Psoas muscle (tissue), 8 donors: ENCODE measurements around the gene NNT. TPM values are rescaled to one million over a fixed set of nuclear protein-coding genes. Genes with fewer than 3 reads are reported as not detected.
A peak's percentile ranks its signal among the peaks of the same experiment; 100 is the strongest.
"Not testable (repeated sequence)": the region's sequence is repeated elsewhere in the genome, so short reads cannot be mapped to it uniquely, and the experiment has no call there.

Source experiments
- ATAC-seq, 4 donors: fragments of 200-7000 bp; cut with Tn5 transposase; one replicate each; pipeline ENCODE4 v1.9.1; 2020; ENCODE audit warnings: moderate library complexity in 3 of 4, mild to moderate bottlenecking in 2 of 4
- DNase-seq, 2 donors: peaks; one replicate each; pipeline ENCODE4 v3.0.0-alpha.2; 2020
- H3K27ac ChIP-seq: fragments of 200-600 bp; one replicate; pipeline ENCODE4 v1.8.0; 2022
- H3K27me3 ChIP-seq, 3 donors: fragments of 200-600 bp in 1 of 3; one replicate each; pipeline versions ENCODE4 v1.6.1 to v1.8.0; 2013 to 2022; ENCODE audit warnings: low read length in 2 of 3, mild to moderate bottlenecking in 2 of 3, moderate library complexity in 1 of 3; ENCODE audit not compliant: insufficient read depth in 3 of 3
- H3K36me3 ChIP-seq, 2 donors: fragments of 200-600 bp in 1 of 2; one replicate each; pipeline versions ENCODE4 v1.6.1 to v1.8.0; 2013 to 2022; ENCODE audit warnings: low read depth in 1 of 2, mild to moderate bottlenecking in 1 of 2, moderate library complexity in 1 of 2; ENCODE audit not compliant: insufficient read depth in 1 of 2
- H3K4me1 ChIP-seq: fragments of 200-600 bp; one replicate; pipeline ENCODE4 v1.8.0; 2022
- H3K4me3 ChIP-seq: fragments of 200-600 bp; one replicate; pipeline ENCODE4 v1.8.0; 2022; ENCODE audit warnings: mild to moderate bottlenecking
- H3K9me3 ChIP-seq: fragments of 200-600 bp; one replicate; pipeline ENCODE4 v1.8.0; 2022
- CTCF ChIP-seq: fragments of 200-600 bp; IDR thresholded peaks from one replicate; pipeline ENCODE4 v1.8.0; 2022; ENCODE audit warnings: antibody characterized with exemption
- WGBS, 3 donors: extraction: QIAGEN DNeasy Blood & Tissue Kit; methylation state at CpG; one replicate each; pipeline versions ENCODE4 v1.1.6 to v1.1.7; 2013; 5-methylcytosine and 5-hydroxymethylcytosine counted together
- intact Hi-C, 2 donors: fragments of 100-400 bp; cut with DNase I; formaldehyde crosslinking; loops; one replicate each; pipeline versions ENCODE4 v1.11.0 to v1.14.2; 2022
- long read RNA-seq, 2 donors: library from polyadenylated mRNA; unstranded; transcript quantifications; one replicate each; pipeline ENCODE4 v2.0.0, GENCODE V29; 2021
- polyA plus RNA-seq, 3 donors: library from polyadenylated mRNA; stranded (reverse); fragments of 200-250 nt; gene quantifications; one replicate each; pipeline ENCODE4 v1.2.3, GENCODE V29; 2013
- total RNA-seq, 4 donors: library from RNA; stranded (reverse); fragmentation: NEBNext Ultra II Directional in 2 of 4; extraction: Animal tissue kit (Norgen Biotek cat#: 25700) in 2 of 4; gene quantifications; one replicate each; pipeline versions ENCODE4 v1.2.1 to v1.2.4, GENCODE V29; 2021 to 2023
- donor health status: healthy with polysubstance abuse.
- donor health status: DM: no; HTN: no; CAD: no; lungs with moderate emphysema.
- donor health status: Bipolar disorder and iron deficiency.
- donor health status: healthy.
- donor health status: DM: yes; HTN: yes; CAD: no.
- donor health status: DM: no; HTN: no; CAD: no.
- donor health status: DM: no; HTN: no; CAD: no.
- donor health status: DM: yes; HTN: yes; CAD: no.

Gene NNT
- total RNA-seq, result 100 to 1,000 TPM; 216 to 442 (median 312) TPM
- polyA plus RNA-seq, result 100 to 1,000 TPM; 108 to 171 (median 123) TPM
- long read RNA-seq, donor 1, full-length matches to known transcripts, result 118 of 160 reads
- long read RNA-seq, donor 1, partial matches to known transcripts, result 31 of 160 reads
- long read RNA-seq, donor 1, other reads (novel, unspliced or antisense), result 11 of 160 reads
- long read RNA-seq, donor 2, full-length matches to known transcripts, result 256 of 410 reads
- long read RNA-seq, donor 2, partial matches to known transcripts, result 128 of 410 reads
- long read RNA-seq, donor 2, other reads (novel, unspliced or antisense), result 26 of 410 reads

GRCh38 chr5:43602461-43603343 is at the start of gene NNT:
TSS of gene NNT (plus strand) at chr5:43603180. CDS start at chr5:43609196, 6,016 bp downstream.
- H3K36me3 ChIP-seq, result no peaks in the 10 kb centered on the region
- H3K4me1 ChIP-seq, result peaks cover 40% of the 10 kb centered on the region
- no peaks in the 10 kb centered on the region for H3K27me3 ChIP-seq
- WGBS, 3 donors, result 0 to 1% (median 0%) methylated on average over 48 to 60 of the region's 60 CpGs
- DNase-seq, result peak; percentile 79 to 87
- no peak for TF ChIP-seq CTCF
- intact Hi-C loops, result loop anchor here in 1 of 2 donors (2.0 kb wide), 1 partner anchor 46 kb away; the partner anchor contains the start of gene PAIP1
- ATAC-seq, result peak; percentile 65 to 71 (median 68)
- peak within 1 kb of the TSS; percentile 98 for H3K27ac ChIP-seq
- peak within 1 kb of the TSS; percentile 89 for H3K4me3 ChIP-seq
- H3K9me3 ChIP-seq, result no peaks in the 10 kb centered on the region

GRCh38 chr5:43553381-43553780 is 49.6 kb upstream of the NNT start:
- peaks cover 48% of the 10 kb centered on the region for H3K4me1 ChIP-seq
- no peak for TF ChIP-seq CTCF
- H3K27me3 ChIP-seq, result no peaks in the 10 kb centered on the region
- peaks cover 7 to 64% of the 10 kb centered on the region in 2 donors for H3K36me3 ChIP-seq
- peak overlapping the region; percentile 98 for H3K27ac ChIP-seq
- no peaks in the 10 kb centered on the region for H3K9me3 ChIP-seq
- intact Hi-C loops, result no loop called here
- ATAC-seq (peak in 2 of 4 donors; percentile 7 to 34), DNase-seq (no peak)
- 24 to 57% (median 36%) methylated on average over 2 of the region's 2 CpGs for WGBS, 3 donors
- H3K4me3 ChIP-seq, result peak overlapping the region; percentile 93

GRCh38 chr5:43554497-43554896 is 48.5 kb upstream of the NNT start:
- H3K4me3 ChIP-seq, result peak overlapping the region; percentile 93
- no peak for TF ChIP-seq CTCF
- H3K36me3 ChIP-seq, result peaks cover 3 to 57% of the 10 kb centered on the region in 2 donors
- DNase-seq (no peak), ATAC-seq (no peak)
- intact Hi-C loops, result no loop called here
- H3K4me1 ChIP-seq, result peaks cover 45% of the 10 kb centered on the region
- H3K27me3 ChIP-seq, result no peaks in the 10 kb centered on the region
- WGBS, 3 donors, result 38 to 67% (median 57%) methylated on average over 1 of the region's 1 CpG
- H3K27ac ChIP-seq, result peak overlapping the region; percentile 98
- H3K9me3 ChIP-seq, result no peaks in the 10 kb centered on the region

- peaks cover 3 to 44% of the 10 kb centered on the region in 2 donors for H3K36me3 ChIP-seq
- no peaks in the 10 kb centered on the region for H3K27me3 ChIP-seq
- H3K27ac ChIP-seq, result peak overlapping the region; percentile 98
- intact Hi-C loops, result loop anchor here (2.0 kb wide), 2 partner anchors 43 to 47 kb away; partner anchors contain the start of gene NNT (in 1 of the 2)
- ATAC-seq (peak; percentile 57 to 65 (median 63)), DNase-seq (peak; percentile 47 to 78)
- H3K4me3 ChIP-seq, result peak overlapping the region; percentile 93
- H3K4me1 ChIP-seq, result peaks cover 38% of the 10 kb centered on the region
- 0 to 1% (median 1%) methylated on average over 43 to 44 of the region's 44 CpGs for WGBS, 3 donors
- TF ChIP-seq CTCF, result no peak
- no peaks in the 10 kb centered on the region for H3K9me3 ChIP-seq
These were observed 46.9 kb upstream of the NNT start for GRCh38 chr5:43555895-43556606.

- H3K9me3 ChIP-seq, H3K27me3 ChIP-seq, DNase-seq, ATAC-seq: not testable (repeated sequence)
- intact Hi-C loops, result loop anchor here (2.0 kb wide), 2 partner anchors 42 to 46 kb away; partner anchors contain the start of gene NNT (in 1 of the 2)
- Histone ChIP-seq H3K4me1 (peaks cover 38% of the 10 kb centered on the region), H3K36me3 (peaks cover 3 to 39% of the 10 kb centered on the region in 2 donors), H3K27ac (peak overlapping the region; percentile 98), H3K4me3 (peak overlapping the region; percentile 93)
- 1 to 3% (median 1%) methylated on average over 13 to 30 of the region's 30 CpGs for WGBS, 3 donors
These were observed 46.4 kb upstream of the NNT start for GRCh38 chr5:43556607-43556856.
